Subcutaneous adipose tissue (tissue), 4 donors: Measurements from ENCODE around the gene OR2J3. TPM values are rescaled to one million over a fixed set of nuclear protein-coding genes. Genes with fewer than 3 reads are reported as not detected.

ENCODE experiments used
- total RNA-seq, 4 donors: library from RNA; depleted of rRNA; stranded (reverse); fragments of >200 nt; gene quantifications; one replicate each; pipeline ENCODE4 v1.1.0, GENCODE V29; 2016
- TF ChIP-seq, protein P1 (sequence below): fragments of 450-650 bp; IDR thresholded peaks from one replicate; pipeline ENCODE4 v1.5.1; 2016; ENCODE audit warnings: low read depth, mild to moderate bottlenecking, control low read depth, antibody characterized with exemption, moderate library complexity

OR2J3 gene
- total RNA-seq, 4 donors from 2014 or later, result not detected

DNA sequence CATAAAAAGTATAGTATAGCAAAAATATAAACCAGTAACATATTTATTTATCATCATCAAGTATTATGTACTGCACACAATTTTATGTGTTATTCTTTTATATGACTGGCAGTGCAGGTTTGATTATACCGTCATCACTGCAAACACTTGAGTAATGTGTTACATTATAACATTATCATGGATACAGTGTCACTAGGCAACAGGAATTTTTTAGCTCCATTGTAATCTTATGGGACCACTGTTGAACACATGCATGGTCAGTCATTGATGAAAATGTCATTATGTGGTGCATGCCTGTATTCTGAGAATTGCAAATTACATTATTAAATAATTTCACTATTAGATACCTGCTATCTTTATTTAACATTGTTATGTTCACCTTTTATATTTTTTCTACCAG is 33.7 kb downstream of the OR2J3 start:
- TF ChIP-seq, protein P1, sequence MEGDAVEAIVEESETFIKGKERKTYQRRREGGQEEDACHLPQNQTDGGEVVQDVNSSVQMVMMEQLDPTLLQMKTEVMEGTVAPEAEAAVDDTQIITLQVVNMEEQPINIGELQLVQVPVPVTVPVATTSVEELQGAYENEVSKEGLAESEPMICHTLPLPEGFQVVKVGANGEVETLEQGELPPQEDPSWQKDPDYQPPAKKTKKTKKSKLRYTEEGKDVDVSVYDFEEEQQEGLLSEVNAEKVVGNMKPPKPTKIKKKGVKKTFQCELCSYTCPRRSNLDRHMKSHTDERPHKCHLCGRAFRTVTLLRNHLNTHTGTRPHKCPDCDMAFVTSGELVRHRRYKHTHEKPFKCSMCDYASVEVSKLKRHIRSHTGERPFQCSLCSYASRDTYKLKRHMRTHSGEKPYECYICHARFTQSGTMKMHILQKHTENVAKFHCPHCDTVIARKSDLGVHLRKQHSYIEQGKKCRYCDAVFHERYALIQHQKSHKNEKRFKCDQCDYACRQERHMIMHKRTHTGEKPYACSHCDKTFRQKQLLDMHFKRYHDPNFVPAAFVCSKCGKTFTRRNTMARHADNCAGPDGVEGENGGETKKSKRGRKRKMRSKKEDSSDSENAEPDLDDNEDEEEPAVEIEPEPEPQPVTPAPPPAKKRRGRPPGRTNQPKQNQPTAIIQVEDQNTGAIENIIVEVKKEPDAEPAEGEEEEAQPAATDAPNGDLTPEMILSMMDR, result no peak

DNA sequence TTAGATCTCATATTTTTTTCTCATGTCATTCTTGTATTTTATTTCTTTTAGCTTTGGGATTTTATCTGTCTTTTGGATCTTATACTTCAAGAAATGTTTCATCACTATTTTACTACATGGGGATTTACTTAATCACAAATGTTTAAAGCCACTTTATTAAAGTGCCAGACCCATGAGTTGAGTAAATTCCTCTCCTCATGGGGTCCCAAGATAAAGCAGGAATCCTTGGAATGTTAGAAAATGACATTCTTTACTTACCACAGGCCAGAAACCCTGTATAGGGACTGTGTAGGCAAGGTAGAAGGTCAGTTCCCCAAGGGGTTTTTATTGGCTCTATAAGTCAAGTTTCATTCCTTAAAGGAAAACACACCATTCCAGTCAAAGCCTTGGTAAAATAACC is 34.5 kb downstream of the OR2J3 start:
- TF ChIP-seq, protein P1, result no peak

DNA sequence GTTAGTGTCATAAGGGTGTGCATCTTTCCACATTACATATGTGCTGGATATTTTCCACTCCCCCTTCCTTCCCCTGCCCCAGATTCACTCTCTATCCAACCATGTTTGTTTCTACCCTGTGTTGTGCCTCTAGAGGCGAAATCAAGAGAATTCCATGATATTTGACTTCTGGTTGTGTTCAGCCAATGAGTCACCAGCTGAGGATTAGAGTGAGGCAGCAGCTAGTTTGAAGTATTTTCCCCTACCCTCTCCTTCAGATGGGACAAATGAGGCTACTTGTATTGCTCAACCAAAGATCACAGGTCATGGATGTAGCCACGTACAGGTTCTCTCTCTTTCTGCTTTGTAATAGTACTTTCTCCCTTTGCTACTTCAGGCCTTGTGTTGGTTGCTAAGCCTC is 38.3 kb downstream of the OR2J3 start:
- TF ChIP-seq, protein P1, result no peak

DNA sequence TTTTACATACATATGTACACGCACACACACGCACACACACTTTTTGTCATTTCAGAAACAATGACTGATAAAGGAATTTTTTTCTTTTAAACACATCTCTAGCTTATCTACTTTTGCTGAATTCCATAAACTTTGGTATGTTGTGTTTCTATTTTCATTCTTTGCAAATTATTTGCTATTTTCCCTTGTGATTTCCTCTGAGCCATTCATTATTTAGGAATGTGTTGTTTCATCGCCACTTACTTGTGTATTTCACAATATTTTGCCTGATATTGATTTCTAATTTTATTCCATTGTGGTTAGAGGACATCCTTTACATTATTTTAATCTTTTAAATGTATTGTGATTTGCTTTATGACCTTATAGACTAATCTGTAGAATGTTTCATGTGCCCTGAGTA is 39.2 kb downstream of the OR2J3 start:
- TF ChIP-seq, protein P1, result no peak

DNA sequence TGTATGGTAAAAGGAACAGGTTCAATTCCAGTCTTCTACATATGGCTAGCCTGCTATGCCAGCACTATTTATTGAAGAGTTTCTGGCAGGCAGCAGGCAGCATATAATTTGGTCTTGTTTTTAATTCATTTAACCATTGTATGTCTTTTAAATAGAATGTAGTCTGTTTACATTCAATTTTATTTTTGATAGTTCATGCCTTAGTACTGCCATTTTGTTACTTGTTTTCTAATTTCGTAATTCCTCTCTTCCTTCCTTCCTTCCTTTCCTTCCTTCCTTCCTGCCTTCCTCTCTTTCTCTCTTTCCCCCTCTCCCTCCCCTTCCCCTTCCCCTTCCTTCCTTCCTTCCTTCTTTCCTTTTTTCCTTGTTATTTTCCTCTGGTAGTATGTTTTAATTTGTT is 45.2 kb downstream of the OR2J3 start:
- TF ChIP-seq, protein P1, result no peak

Other genes with a start within 250 kb of the OR2J3 start
- gene TRIM27, start 184.1 kb upstream of the OR2J3 start, total RNA-seq, result 10 to 100 TPM; 32.3 to 49.0 (median 42.4) TPM
- gene ZNF311, start 102.7 kb upstream of the OR2J3 start, total RNA-seq, result 1 to 10 TPM in 3 of 4 donors, not detected in 1; 1.0 to 2.4 (median 1.1) TPM
- not detected for gene OR2W1, start 62.9 kb upstream of the OR2J3 start, total RNA-seq
- not detected for gene OR2B3, start 20.7 kb upstream of the OR2J3 start, total RNA-seq
- not detected for gene OR2J1, start 8.6 kb upstream of the OR2J3 start, total RNA-seq
- gene OR2J2, start 62.8 kb downstream of the OR2J3 start, total RNA-seq, result not detected
- gene OR14J1, start 193.6 kb downstream of the OR2J3 start, total RNA-seq, result not detected